Measurements from ENCODE around the gene ATP6V1C2.

DNA sequence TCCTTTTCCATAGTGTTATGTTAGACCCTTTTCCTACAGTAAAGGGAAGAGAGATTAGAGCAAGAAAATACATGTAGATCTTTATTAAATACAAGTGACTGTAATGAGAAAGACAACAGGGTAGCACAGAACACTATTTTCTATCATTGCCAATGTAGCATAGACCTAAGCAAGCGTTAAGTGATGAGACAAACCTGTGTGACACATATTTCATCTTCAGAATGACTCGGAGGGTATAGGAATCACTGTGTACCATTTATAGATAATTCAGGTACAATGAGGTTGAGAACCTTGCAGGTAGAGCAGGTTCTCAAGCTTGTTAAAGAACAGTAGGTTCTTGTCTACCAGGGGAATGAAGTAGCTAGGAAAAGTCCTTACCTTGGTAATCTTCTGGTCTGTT lies 75.3 kb downstream of the ATP6V1C2 start:
- TF ChIP-seq, protein P1, sequence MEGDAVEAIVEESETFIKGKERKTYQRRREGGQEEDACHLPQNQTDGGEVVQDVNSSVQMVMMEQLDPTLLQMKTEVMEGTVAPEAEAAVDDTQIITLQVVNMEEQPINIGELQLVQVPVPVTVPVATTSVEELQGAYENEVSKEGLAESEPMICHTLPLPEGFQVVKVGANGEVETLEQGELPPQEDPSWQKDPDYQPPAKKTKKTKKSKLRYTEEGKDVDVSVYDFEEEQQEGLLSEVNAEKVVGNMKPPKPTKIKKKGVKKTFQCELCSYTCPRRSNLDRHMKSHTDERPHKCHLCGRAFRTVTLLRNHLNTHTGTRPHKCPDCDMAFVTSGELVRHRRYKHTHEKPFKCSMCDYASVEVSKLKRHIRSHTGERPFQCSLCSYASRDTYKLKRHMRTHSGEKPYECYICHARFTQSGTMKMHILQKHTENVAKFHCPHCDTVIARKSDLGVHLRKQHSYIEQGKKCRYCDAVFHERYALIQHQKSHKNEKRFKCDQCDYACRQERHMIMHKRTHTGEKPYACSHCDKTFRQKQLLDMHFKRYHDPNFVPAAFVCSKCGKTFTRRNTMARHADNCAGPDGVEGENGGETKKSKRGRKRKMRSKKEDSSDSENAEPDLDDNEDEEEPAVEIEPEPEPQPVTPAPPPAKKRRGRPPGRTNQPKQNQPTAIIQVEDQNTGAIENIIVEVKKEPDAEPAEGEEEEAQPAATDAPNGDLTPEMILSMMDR (conservative IDR thresholded peaks at IDR 0.05; ENCODE audit: low read depth, low read length) = no peak
- TF ChIP-seq EZH2 (IDR thresholded peaks at IDR 0.05; ENCODE audit: low read length, unreplicated experiment) (no peak), EZH2phosphoT487 (IDR thresholded peaks at IDR 0.05; ENCODE audit: borderline replicate concordance, low read length) (no peak)
